GM12864 (cell line): ENCODE results near the gene SRRM2.

ENCODE experiments used
- DNase-seq: peaks from one replicate; pipeline ENCODE4 v3.0.0-alpha.2; 2011; ENCODE audit warnings: low read depth
- H3K4me3 ChIP-seq: 2 replicates; pipeline ENCODE4 v1.5.1; 2011; ENCODE audit warnings: mild to moderate bottlenecking, low read depth, low read length, control low read depth
- CTCF ChIP-seq: IDR thresholded peaks from 2 replicates; pipeline ENCODE4 v1.5.1; 2011; ENCODE audit warnings: low read depth, mild to moderate bottlenecking, moderate library complexity, low read length, control low read depth, inconsistent platforms; ENCODE audit errors: missing control alignments

Gene SRRM2

GRCh38 chr16:2734844-2735515 is 17.5 kb upstream of the SRRM2 start:
- no peak overlapping the region for H3K4me3 ChIP-seq
- TF ChIP-seq CTCF: no peak
- no peak for DNase-seq

GRCh38 chr16:2736476-2737237 is 15.8 kb upstream of the SRRM2 start:
- TF ChIP-seq CTCF: no peak

GRCh38 chr16:2737238-2737605 is 15.2 kb upstream of the SRRM2 start:
- no peak for DNase-seq
- TF ChIP-seq CTCF: no peak
- H3K4me3 ChIP-seq: no peak overlapping the region

More at GRCh38 chr16:2736476-2737237, 15.8 kb upstream of the SRRM2 start:
- no peak overlapping the region for H3K4me3 ChIP-seq
- no peak for DNase-seq

- TF ChIP-seq CTCF: no peak
- no peak for DNase-seq
Observed at GRCh38 chr16:2737895-2738418, 14.5 kb upstream of the SRRM2 start.

GRCh38 chr16:2738615-2739014 is 13.8 kb upstream of the SRRM2 start:
- no peak for TF ChIP-seq CTCF
- H3K4me3 ChIP-seq: no peak overlapping the region
- no peak for DNase-seq

More at GRCh38 chr16:2737895-2738418, 14.5 kb upstream of the SRRM2 start:
- no peak overlapping the region for H3K4me3 ChIP-seq

- no peak for DNase-seq
- no peak for TF ChIP-seq CTCF
- H3K4me3 ChIP-seq: no peak overlapping the region
Observed at GRCh38 chr16:2739625-2740430, 12.6 kb upstream of the SRRM2 start.
